ENCODE results near the gene RMRP.

Gene RMRP

GRCh38 chr9:35674025-35674361 is 16.2 kb upstream of the RMRP start:
- TF ChIP-seq, protein P1, sequence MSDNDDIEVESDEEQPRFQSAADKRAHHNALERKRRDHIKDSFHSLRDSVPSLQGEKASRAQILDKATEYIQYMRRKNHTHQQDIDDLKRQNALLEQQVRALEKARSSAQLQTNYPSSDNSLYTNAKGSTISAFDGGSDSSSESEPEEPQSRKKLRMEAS (IDR thresholded peaks at IDR 0.05; ENCODE audit: low read depth, low read length), result no peak
- TF ChIP-seq CTCF (IDR thresholded peaks at IDR 0.05; ENCODE audit: low read depth, low read length) (no peak), MYC (IDR thresholded peaks at IDR 0.05; ENCODE audit: low read depth, low read length) (no peak), POLR2A (IDR thresholded peaks at IDR 0.05; ENCODE audit: extremely low read depth, insufficient read length) (no peak)
- no peak for DNase-seq (ENCODE audit: low read depth)
- H3K4me3 ChIP-seq (ENCODE audit: low read depth, low read length), result no peak overlapping the region

- TF ChIP-seq CTCF (IDR thresholded peaks at IDR 0.05; ENCODE audit: low read depth, low read length) (no peak), MYC (IDR thresholded peaks at IDR 0.05; ENCODE audit: low read depth, low read length) (no peak), POLR2A (IDR thresholded peaks at IDR 0.05; ENCODE audit: extremely low read depth, insufficient read length) (no peak)
- TF ChIP-seq, protein P1 (IDR thresholded peaks at IDR 0.05; ENCODE audit: low read depth, low read length), result no peak
- H3K4me3 ChIP-seq (ENCODE audit: low read depth, low read length), result no peak within 1 kb of the TSS
- DNase-seq (ENCODE audit: low read depth), result no peak
These were observed 15.6 kb upstream of the RMRP start, which contains the start of gene CA9 for GRCh38 chr9:35673132-35674024. Gene CA9, plus strand, starts transcription at chr9:35673928. Its CDS starts 32 bp downstream, at chr9:35673960.

- no peak for DNase-seq (ENCODE audit: low read depth)
- no peak overlapping the region for H3K4me3 ChIP-seq (ENCODE audit: low read depth, low read length)
- TF ChIP-seq, protein P1 (IDR thresholded peaks at IDR 0.05; ENCODE audit: low read depth, low read length), result no peak
- TF ChIP-seq CTCF (IDR thresholded peaks at IDR 0.05; ENCODE audit: low read depth, low read length) (no peak), POLR2A (IDR thresholded peaks at IDR 0.05; ENCODE audit: extremely low read depth, insufficient read length) (no peak), MYC (IDR thresholded peaks at IDR 0.05; ENCODE audit: low read depth, low read length) (no peak)
These were observed 11.7 kb upstream of the RMRP start for GRCh38 chr9:35669331-35670145.

DNA sequence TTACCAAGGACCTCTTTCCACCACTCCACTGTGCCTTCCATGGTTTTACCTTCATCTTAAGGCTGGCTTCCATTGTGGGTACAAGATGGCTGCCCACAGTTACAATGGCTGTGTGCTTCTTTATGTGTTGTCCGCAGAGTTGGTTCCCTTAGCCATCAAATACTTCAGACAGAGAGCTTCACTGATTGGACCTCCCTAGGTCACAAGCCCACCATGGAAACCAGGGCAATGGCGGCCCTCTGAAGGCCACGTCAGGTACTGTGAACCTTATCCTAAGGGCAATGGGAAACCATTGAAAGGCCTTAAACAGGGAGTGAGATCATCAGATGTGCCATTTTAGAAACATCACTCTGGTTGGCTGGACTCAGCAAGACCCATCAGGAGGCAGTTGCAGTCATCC is 10.1 kb upstream of the RMRP start:
- H3K4me3 ChIP-seq (ENCODE audit: low read depth, low read length), result no peak overlapping the region
- TF ChIP-seq, protein P1 (IDR thresholded peaks at IDR 0.05; ENCODE audit: low read depth, low read length), result no peak
- TF ChIP-seq MYC (IDR thresholded peaks at IDR 0.05; ENCODE audit: low read depth, low read length) (no peak), CTCF (IDR thresholded peaks at IDR 0.05; ENCODE audit: low read depth, low read length) (no peak), POLR2A (IDR thresholded peaks at IDR 0.05; ENCODE audit: extremely low read depth, insufficient read length) (no peak)
- DNase-seq (ENCODE audit: low read depth), result no peak

DNA sequence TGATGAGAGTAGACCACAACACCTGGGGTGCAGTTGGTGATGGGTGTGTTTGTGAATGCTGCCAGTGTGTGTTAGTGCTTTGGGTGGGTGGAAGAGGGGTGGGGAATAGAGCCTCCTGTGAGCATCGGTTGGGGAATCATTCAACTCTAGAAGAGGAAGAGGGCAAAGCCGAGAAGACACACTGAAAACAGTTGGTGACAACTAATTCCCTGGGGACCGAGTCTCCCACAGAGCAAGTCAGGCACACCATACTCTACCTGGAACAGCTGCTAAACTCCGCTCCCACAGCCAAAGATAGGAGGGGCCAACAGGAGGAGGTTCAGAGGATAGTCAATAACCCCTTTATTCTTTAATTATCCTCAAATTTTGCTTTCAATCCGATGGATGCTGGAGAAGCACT is 8.7 kb upstream of the RMRP start:
- H3K4me3 ChIP-seq (ENCODE audit: low read depth, low read length), result no peak overlapping the region
- TF ChIP-seq POLR2A (IDR thresholded peaks at IDR 0.05; ENCODE audit: extremely low read depth, insufficient read length), result no peak
- TF ChIP-seq MYC (IDR thresholded peaks at IDR 0.05; ENCODE audit: low read depth, low read length), result no peak
- TF ChIP-seq, protein P1 (IDR thresholded peaks at IDR 0.05; ENCODE audit: low read depth, low read length), result no peak
- no peak for TF ChIP-seq CTCF (IDR thresholded peaks at IDR 0.05; ENCODE audit: low read depth, low read length)
- no peak for DNase-seq (ENCODE audit: low read depth)
